Neural cell (in vitro differentiated cells): Measurements from ENCODE around the gene CD200R1L. TPM values are rescaled to one million over a fixed set of nuclear protein-coding genes. Genes with fewer than 3 reads are reported as not detected.

Experiments
- H2AFZ ChIP-seq: fragments of 200-600, 300-800 bp; sonication (generic), shearing (Covaris generic); 2 replicates; pipeline ENCODE4 v1.6.0; 2014; ENCODE audit warnings: low read depth, mild to moderate bottlenecking, antibody characterized with exemption, low read length, moderate library complexity
- H3F3A ChIP-seq: fragments of 200-600 bp; shearing (Covaris generic); 2 replicates; pipeline ENCODE4 v1.6.1; 2016; ENCODE audit warnings: mild to moderate bottlenecking, moderate library complexity, mixed read lengths, antibody characterized with exemption, low read length; ENCODE audit not compliant: insufficient read depth, poor library complexity, severe bottlenecking
- H3K27ac ChIP-seq: fragments of 200-600, 300-800 bp; sonication (generic), shearing (Covaris generic); 2 replicates; pipeline ENCODE4 v1.5.1; 2014; ENCODE audit warnings: mild to moderate bottlenecking, low read length, moderate library complexity
- H3K27me3 ChIP-seq: fragments of 300-800, 200-600 bp; sonication (generic), shearing (Covaris generic); 2 replicates; pipeline ENCODE4 v1.6.0; 2014; ENCODE audit warnings: mild to moderate bottlenecking, low read depth, low read length, moderate library complexity; ENCODE audit not compliant: insufficient read depth
- H3K36me3 ChIP-seq: fragments of 300-800, 200-600 bp; sonication (generic), shearing (Covaris generic); 2 replicates; pipeline ENCODE4 v1.5.1; 2014; ENCODE audit warnings: mild to moderate bottlenecking, antibody characterized with exemption, low read length, moderate library complexity; ENCODE audit not compliant: insufficient read depth
- H3K4me2 ChIP-seq: fragments of 300-800, 200-600 bp; sonication (generic), shearing (Covaris generic); 2 replicates; pipeline ENCODE4 v1.6.0; 2014; ENCODE audit warnings: mild to moderate bottlenecking, low read length
- H3K4me3 ChIP-seq: fragments of 300-800, 200-600 bp; sonication (generic), shearing (Covaris generic); 2 replicates; pipeline ENCODE4 v1.5.1; 2014; ENCODE audit warnings: mild to moderate bottlenecking, low read length, moderate library complexity
- H3K79me2 ChIP-seq: fragments of 200-600 bp; shearing (Covaris generic); replicated peaks from 2 replicates; pipeline ENCODE4 v1.6.0; 2014; ENCODE audit warnings: mild to moderate bottlenecking, low read length, moderate library complexity; ENCODE audit not compliant: insufficient read depth
- H3K9ac ChIP-seq: fragments of 300-800, 200-600 bp; sonication (generic), shearing (Covaris generic); 2 replicates; pipeline ENCODE4 v1.6.1; 2016; ENCODE audit warnings: mild to moderate bottlenecking, low read length, mixed read lengths
- H3K9me2 ChIP-seq: fragments of 200-600 bp; shearing (Covaris generic); 2 replicates; pipeline ENCODE4 v1.6.1; 2016; ENCODE audit warnings: mild to moderate bottlenecking, low read length, mixed read lengths; ENCODE audit not compliant: insufficient read depth
- H3K9me3 ChIP-seq: fragments of 200-600, 300-800 bp; sonication (generic), shearing (Covaris generic); 2 replicates; pipeline ENCODE4 v1.6.1; 2016; ENCODE audit warnings: mild to moderate bottlenecking, mixed run types, low read length, moderate library complexity, mixed read lengths
- H4K20me1 ChIP-seq: fragments of 200-600 bp; shearing (Covaris generic); 2 replicates; pipeline ENCODE4 v1.6.1; 2016; ENCODE audit warnings: mild to moderate bottlenecking, mixed run types; ENCODE audit not compliant: insufficient read depth
- CTCF ChIP-seq: fragments of 450-650 bp; IDR thresholded peaks from 2 replicates; pipeline ENCODE4 v1.5.1; 2014; ENCODE audit warnings: antibody characterized with exemption, mild to moderate bottlenecking, moderate library complexity; ENCODE audit not compliant: poor library complexity, severe bottlenecking
- EP300 ChIP-seq: fragments of 450-650 bp; conservative IDR thresholded peaks from 2 replicates; pipeline ENCODE4 v1.6.1; 2014; ENCODE audit warnings: antibody characterized with exemption, mild to moderate bottlenecking, moderate library complexity; ENCODE audit not compliant: poor library complexity, severe bottlenecking
- EZH2 ChIP-seq: fragments of 200-600, 300-800 bp; shearing (Covaris generic), sonication (generic); IDR thresholded peaks from 2 replicates; pipeline ENCODE4 v1.6.1; 2014; ENCODE audit warnings: antibody characterized with exemption, low read length, borderline replicate concordance, mild to moderate bottlenecking; ENCODE audit not compliant: insufficient read depth, poor library complexity, severe bottlenecking
- MXI1 ChIP-seq: fragments of 450-650 bp; conservative IDR thresholded peaks from 2 replicates; pipeline ENCODE4 v1.6.1; 2014; ENCODE audit warnings: antibody characterized with exemption, mild to moderate bottlenecking; ENCODE audit not compliant: poor library complexity, severe bottlenecking
- POLR2AphosphoS5 ChIP-seq: IDR thresholded peaks from 2 replicates; pipeline ENCODE4 v1.6.1; 2012
- RAD21 ChIP-seq: fragments of 450-650 bp; conservative IDR thresholded peaks from 2 replicates; pipeline ENCODE4 v1.6.1; 2014; ENCODE audit warnings: antibody characterized with exemption, mild to moderate bottlenecking, moderate library complexity
- REST ChIP-seq: IDR thresholded peaks from 2 replicates; pipeline ENCODE4 v1.6.1; 2012; ENCODE audit warnings: borderline replicate concordance
- SMC3 ChIP-seq: fragments of 450-650 bp; conservative IDR thresholded peaks from 2 replicates; pipeline ENCODE4 v1.6.1; 2014; ENCODE audit warnings: antibody characterized with exemption, mild to moderate bottlenecking, moderate library complexity; ENCODE audit not compliant: poor library complexity
- TAF1 ChIP-seq: IDR thresholded peaks from 2 replicates; pipeline ENCODE4 v1.6.1; 2012; ENCODE audit warnings: low read depth
- polyA plus RNA-seq: library from polyadenylated mRNA; depleted of rRNA; stranded (reverse); fragments of >200 nt; gene quantifications from 2 replicates; pipeline ENCODE4 v1.2.3, GENCODE V29; 2014

CD200R1L gene
- polyA plus RNA-seq, 1 donor from 2014 or later = not detected

GRCh38 chr3:112779558-112780480 is 66.8 kb downstream of the CD200R1L start:
- H3K36me3 ChIP-seq = no peaks in the 10 kb centered on the region
- TF ChIP-seq CTCF (no peak), POLR2AphosphoS5 (no peak), RAD21 (no peak), EZH2 (no peak), REST (no peak), MXI1 (no peak), SMC3 (no peak), EP300 (no peak), TAF1 (no peak)
- no peak overlapping the region for H2AFZ ChIP-seq
- no peaks in the 10 kb centered on the region for H3F3A ChIP-seq
- no peaks in the 10 kb centered on the region for H3K27me3 ChIP-seq
- no peak overlapping the region for H3K4me3 ChIP-seq
- H3K9me3 ChIP-seq = no peaks in the 10 kb centered on the region
- H3K9ac ChIP-seq = no peak overlapping the region
- H3K27ac ChIP-seq = no peak overlapping the region
- no peaks in the 10 kb centered on the region for H4K20me1 ChIP-seq
- no peaks in the 10 kb centered on the region for H3K9me2 ChIP-seq
- no peaks in the 10 kb centered on the region for H3K79me2 ChIP-seq
- no peak overlapping the region for H3K4me2 ChIP-seq

GRCh38 chr3:112779011-112779410 is 67.7 kb downstream of the CD200R1L start:
- no peaks in the 10 kb centered on the region for H3K36me3 ChIP-seq
- no peaks in the 10 kb centered on the region for H3K27me3 ChIP-seq
- H2AFZ ChIP-seq = no peak overlapping the region
- no peak overlapping the region for H3K27ac ChIP-seq
- H3K4me3 ChIP-seq = no peak overlapping the region
- no peaks in the 10 kb centered on the region for H3F3A ChIP-seq
- H4K20me1 ChIP-seq = no peaks in the 10 kb centered on the region
- TF ChIP-seq EP300 = no peak
- no peak for TF ChIP-seq MXI1
- TF ChIP-seq EZH2 = no peak
- TF ChIP-seq REST = no peak
- TF ChIP-seq POLR2AphosphoS5 = no peak
- no peak for TF ChIP-seq RAD21
- TF ChIP-seq SMC3 = no peak
- no peak for TF ChIP-seq CTCF
- TF ChIP-seq TAF1 = no peak
- no peak overlapping the region for H3K4me2 ChIP-seq
- no peaks in the 10 kb centered on the region for H3K9me2 ChIP-seq
- no peaks in the 10 kb centered on the region for H3K79me2 ChIP-seq
- no peaks in the 10 kb centered on the region for H3K9me3 ChIP-seq
- H3K9ac ChIP-seq = no peak overlapping the region
